Neural cell (in vitro differentiated cells): ENCODE measurements around the gene CNOT11. TPM values are rescaled to one million over a fixed set of nuclear protein-coding genes. Genes with fewer than 3 reads are reported as not detected.

Experiments
- H2AFZ ChIP-seq: fragments of 200-600, 300-800 bp; sonication (generic), shearing (Covaris generic); 2 replicates; pipeline ENCODE4 v1.6.0; 2014; ENCODE audit warnings: low read depth, mild to moderate bottlenecking, antibody characterized with exemption, low read length, moderate library complexity
- H3F3A ChIP-seq: fragments of 200-600 bp; shearing (Covaris generic); 2 replicates; pipeline ENCODE4 v1.6.1; 2016; ENCODE audit warnings: mild to moderate bottlenecking, moderate library complexity, mixed read lengths, antibody characterized with exemption, low read length; ENCODE audit not compliant: insufficient read depth, poor library complexity, severe bottlenecking
- H3K27ac ChIP-seq: fragments of 200-600, 300-800 bp; sonication (generic), shearing (Covaris generic); 2 replicates; pipeline ENCODE4 v1.5.1; 2014; ENCODE audit warnings: mild to moderate bottlenecking, low read length, moderate library complexity
- H3K27me3 ChIP-seq: fragments of 300-800, 200-600 bp; sonication (generic), shearing (Covaris generic); 2 replicates; pipeline ENCODE4 v1.6.0; 2014; ENCODE audit warnings: mild to moderate bottlenecking, low read depth, low read length, moderate library complexity; ENCODE audit not compliant: insufficient read depth
- H3K36me3 ChIP-seq: fragments of 300-800, 200-600 bp; sonication (generic), shearing (Covaris generic); 2 replicates; pipeline ENCODE4 v1.5.1; 2014; ENCODE audit warnings: mild to moderate bottlenecking, antibody characterized with exemption, low read length, moderate library complexity; ENCODE audit not compliant: insufficient read depth
- H3K4me2 ChIP-seq: fragments of 300-800, 200-600 bp; sonication (generic), shearing (Covaris generic); 2 replicates; pipeline ENCODE4 v1.6.0; 2014; ENCODE audit warnings: mild to moderate bottlenecking, low read length
- H3K4me3 ChIP-seq: fragments of 300-800, 200-600 bp; sonication (generic), shearing (Covaris generic); 2 replicates; pipeline ENCODE4 v1.5.1; 2014; ENCODE audit warnings: mild to moderate bottlenecking, low read length, moderate library complexity
- H3K79me2 ChIP-seq: fragments of 200-600 bp; shearing (Covaris generic); replicated peaks from 2 replicates; pipeline ENCODE4 v1.6.0; 2014; ENCODE audit warnings: mild to moderate bottlenecking, low read length, moderate library complexity; ENCODE audit not compliant: insufficient read depth
- H3K9ac ChIP-seq: fragments of 300-800, 200-600 bp; sonication (generic), shearing (Covaris generic); 2 replicates; pipeline ENCODE4 v1.6.1; 2016; ENCODE audit warnings: mild to moderate bottlenecking, low read length, mixed read lengths
- H3K9me2 ChIP-seq: fragments of 200-600 bp; shearing (Covaris generic); 2 replicates; pipeline ENCODE4 v1.6.1; 2016; ENCODE audit warnings: mild to moderate bottlenecking, low read length, mixed read lengths; ENCODE audit not compliant: insufficient read depth
- H3K9me3 ChIP-seq: fragments of 200-600, 300-800 bp; sonication (generic), shearing (Covaris generic); 2 replicates; pipeline ENCODE4 v1.6.1; 2016; ENCODE audit warnings: mild to moderate bottlenecking, mixed run types, low read length, moderate library complexity, mixed read lengths
- H4K20me1 ChIP-seq: fragments of 200-600 bp; shearing (Covaris generic); 2 replicates; pipeline ENCODE4 v1.6.1; 2016; ENCODE audit warnings: mild to moderate bottlenecking, mixed run types; ENCODE audit not compliant: insufficient read depth
- EP300 ChIP-seq: fragments of 450-650 bp; conservative IDR thresholded peaks from 2 replicates; pipeline ENCODE4 v1.6.1; 2014; ENCODE audit warnings: antibody characterized with exemption, mild to moderate bottlenecking, moderate library complexity; ENCODE audit not compliant: poor library complexity, severe bottlenecking
- EZH2 ChIP-seq: fragments of 200-600, 300-800 bp; shearing (Covaris generic), sonication (generic); IDR thresholded peaks from 2 replicates; pipeline ENCODE4 v1.6.1; 2014; ENCODE audit warnings: antibody characterized with exemption, low read length, borderline replicate concordance, mild to moderate bottlenecking; ENCODE audit not compliant: insufficient read depth, poor library complexity, severe bottlenecking
- MXI1 ChIP-seq: fragments of 450-650 bp; conservative IDR thresholded peaks from 2 replicates; pipeline ENCODE4 v1.6.1; 2014; ENCODE audit warnings: antibody characterized with exemption, mild to moderate bottlenecking; ENCODE audit not compliant: poor library complexity, severe bottlenecking
- POLR2AphosphoS5 ChIP-seq: IDR thresholded peaks from 2 replicates; pipeline ENCODE4 v1.6.1; 2012
- RAD21 ChIP-seq: fragments of 450-650 bp; conservative IDR thresholded peaks from 2 replicates; pipeline ENCODE4 v1.6.1; 2014; ENCODE audit warnings: antibody characterized with exemption, mild to moderate bottlenecking, moderate library complexity
- TAF1 ChIP-seq: IDR thresholded peaks from 2 replicates; pipeline ENCODE4 v1.6.1; 2012; ENCODE audit warnings: low read depth
- polyA plus RNA-seq: library from polyadenylated mRNA; depleted of rRNA; stranded (reverse); fragments of >200 nt; gene quantifications from 2 replicates; pipeline ENCODE4 v1.2.3, GENCODE V29; 2014
- TF ChIP-seq, protein P1 (sequence below): IDR thresholded peaks from 2 replicates; pipeline ENCODE4 v1.6.1; 2012; ENCODE audit warnings: borderline replicate concordance

Gene CNOT11
- polyA plus RNA-seq, 1 donor from 2014 or later = 35.2 TPM

DNA sequence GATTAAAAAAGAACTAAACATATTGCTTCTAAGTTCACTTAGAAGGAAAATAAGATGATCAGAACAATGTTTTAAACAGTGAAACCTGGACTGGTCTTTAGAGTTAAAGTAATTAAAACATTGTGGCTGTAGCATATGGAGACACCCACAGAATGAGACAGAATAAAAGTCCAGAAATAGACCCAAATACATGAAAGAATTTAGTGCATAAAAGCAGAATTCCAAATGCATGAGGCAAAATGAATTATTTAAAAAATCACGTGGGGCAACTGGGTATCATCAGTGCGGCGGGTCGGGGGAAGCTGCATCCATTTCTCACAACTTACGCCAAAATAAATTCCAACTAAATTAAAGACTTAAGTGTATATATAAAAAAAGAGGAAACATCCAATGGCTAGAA lies 43.7 kb downstream of the CNOT11 start:
- Histone ChIP-seq H3K9ac (no peak overlapping the region), H3K9me2 (no peaks in the 10 kb centered on the region), H3F3A (no peaks in the 10 kb centered on the region), H4K20me1 (no peaks in the 10 kb centered on the region), H3K79me2 (peaks cover 20% of the 10 kb centered on the region), H3K27ac (no peak overlapping the region), H3K4me2 (no peak overlapping the region), H3K36me3 (no peaks in the 10 kb centered on the region), H3K27me3 (no peaks in the 10 kb centered on the region), H3K4me3 (no peak overlapping the region), H2AFZ (no peak overlapping the region), H3K9me3 (no peaks in the 10 kb centered on the region)
- TF ChIP-seq, protein P1, sequence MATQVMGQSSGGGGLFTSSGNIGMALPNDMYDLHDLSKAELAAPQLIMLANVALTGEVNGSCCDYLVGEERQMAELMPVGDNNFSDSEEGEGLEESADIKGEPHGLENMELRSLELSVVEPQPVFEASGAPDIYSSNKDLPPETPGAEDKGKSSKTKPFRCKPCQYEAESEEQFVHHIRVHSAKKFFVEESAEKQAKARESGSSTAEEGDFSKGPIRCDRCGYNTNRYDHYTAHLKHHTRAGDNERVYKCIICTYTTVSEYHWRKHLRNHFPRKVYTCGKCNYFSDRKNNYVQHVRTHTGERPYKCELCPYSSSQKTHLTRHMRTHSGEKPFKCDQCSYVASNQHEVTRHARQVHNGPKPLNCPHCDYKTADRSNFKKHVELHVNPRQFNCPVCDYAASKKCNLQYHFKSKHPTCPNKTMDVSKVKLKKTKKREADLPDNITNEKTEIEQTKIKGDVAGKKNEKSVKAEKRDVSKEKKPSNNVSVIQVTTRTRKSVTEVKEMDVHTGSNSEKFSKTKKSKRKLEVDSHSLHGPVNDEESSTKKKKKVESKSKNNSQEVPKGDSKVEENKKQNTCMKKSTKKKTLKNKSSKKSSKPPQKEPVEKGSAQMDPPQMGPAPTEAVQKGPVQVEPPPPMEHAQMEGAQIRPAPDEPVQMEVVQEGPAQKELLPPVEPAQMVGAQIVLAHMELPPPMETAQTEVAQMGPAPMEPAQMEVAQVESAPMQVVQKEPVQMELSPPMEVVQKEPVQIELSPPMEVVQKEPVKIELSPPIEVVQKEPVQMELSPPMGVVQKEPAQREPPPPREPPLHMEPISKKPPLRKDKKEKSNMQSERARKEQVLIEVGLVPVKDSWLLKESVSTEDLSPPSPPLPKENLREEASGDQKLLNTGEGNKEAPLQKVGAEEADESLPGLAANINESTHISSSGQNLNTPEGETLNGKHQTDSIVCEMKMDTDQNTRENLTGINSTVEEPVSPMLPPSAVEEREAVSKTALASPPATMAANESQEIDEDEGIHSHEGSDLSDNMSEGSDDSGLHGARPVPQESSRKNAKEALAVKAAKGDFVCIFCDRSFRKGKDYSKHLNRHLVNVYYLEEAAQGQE = no peak
- no peak for TF ChIP-seq RAD21

DNA sequence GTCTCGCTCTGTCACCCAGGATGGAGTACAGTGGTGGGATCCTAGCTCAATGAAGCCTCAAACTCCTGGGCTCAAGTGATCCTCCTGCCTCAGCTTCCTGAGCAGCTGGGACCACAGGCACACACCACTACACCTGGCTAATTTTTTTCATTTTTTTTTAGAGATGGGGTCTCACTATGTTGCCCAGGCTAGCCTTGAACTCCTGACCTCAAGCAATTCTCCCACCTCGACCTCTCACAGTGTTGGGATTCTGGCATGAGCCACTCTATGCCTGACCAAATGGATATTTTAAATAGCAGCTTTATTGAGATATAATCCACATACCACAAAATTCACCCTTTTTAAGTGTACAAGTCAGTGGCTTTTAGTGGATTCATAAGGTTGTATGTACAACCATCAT lies 44.7 kb downstream of the CNOT11 start:
- Histone ChIP-seq H3K9me3 (no peaks in the 10 kb centered on the region), H3K9ac (no peak overlapping the region), H3K4me2 (no peak overlapping the region), H2AFZ (no peak overlapping the region), H3K4me3 (no peak overlapping the region), H3K9me2 (no peaks in the 10 kb centered on the region), H3K27ac (no peak overlapping the region), H3K36me3 (no peaks in the 10 kb centered on the region), H3K27me3 (no peaks in the 10 kb centered on the region), H3K79me2 (peaks cover 26% of the 10 kb centered on the region), H3F3A (no peaks in the 10 kb centered on the region), H4K20me1 (no peaks in the 10 kb centered on the region)
- no peak for TF ChIP-seq MXI1
- TF ChIP-seq EP300 = no peak
- no peak for TF ChIP-seq TAF1
- no peak for TF ChIP-seq POLR2AphosphoS5

DNA sequence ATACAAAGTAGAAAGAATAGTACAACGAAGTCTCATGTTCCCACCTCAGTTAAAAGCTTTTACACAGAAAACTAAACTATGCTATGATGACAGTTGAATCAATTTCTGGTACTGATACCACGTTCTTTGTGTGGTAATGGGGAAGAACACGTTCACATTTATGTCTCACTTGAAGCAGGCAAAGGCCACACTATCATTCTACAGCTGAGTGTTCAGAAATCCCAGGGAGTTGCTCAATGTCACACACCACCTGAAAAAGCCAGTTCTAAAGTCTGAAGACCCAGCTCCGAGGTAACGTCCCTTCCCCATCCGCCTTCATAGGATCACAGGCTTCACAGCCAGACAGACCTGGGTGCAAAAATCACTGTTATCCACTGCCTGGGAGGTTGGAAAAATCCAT lies 46.9 kb downstream of the CNOT11 start:
- H2AFZ ChIP-seq = no peak overlapping the region
- no peak overlapping the region for H3K27ac ChIP-seq
- no peaks in the 10 kb centered on the region for H3F3A ChIP-seq
- no peak overlapping the region for H3K4me2 ChIP-seq
- no peak overlapping the region for H3K9ac ChIP-seq
- H3K4me3 ChIP-seq = no peak overlapping the region
- TF ChIP-seq TAF1 = no peak
- TF ChIP-seq, protein P1 = no peak
- TF ChIP-seq EP300 = no peak
- no peak for TF ChIP-seq RAD21
- no peak for TF ChIP-seq EZH2
- H3K36me3 ChIP-seq = no peaks in the 10 kb centered on the region
- no peaks in the 10 kb centered on the region for H3K9me2 ChIP-seq
- H3K9me3 ChIP-seq = no peaks in the 10 kb centered on the region
- peaks cover 26% of the 10 kb centered on the region for H3K79me2 ChIP-seq
- H3K27me3 ChIP-seq = no peaks in the 10 kb centered on the region
- no peaks in the 10 kb centered on the region for H4K20me1 ChIP-seq
